Measurements from ENCODE around the gene CPSF7.
"Not testable (repeated sequence)": the region's sequence is repeated elsewhere in the genome, so short reads cannot be mapped to it uniquely, and the experiment has no call there.

The CPSF7 gene

GRCh38 chr11:61445516-61445915 is 15.7 kb upstream of the CPSF7 start:
- TF ChIP-seq CTCF (conservative IDR thresholded peaks at IDR 0.05; ENCODE audit: control insufficient read depth, insufficient read depth, low read depth, low read length): no peak
- H3K4me3 ChIP-seq (ENCODE audit: control insufficient read depth, low read depth, low read length): no peak overlapping the region
- no peak for DNase-seq (ENCODE audit: low read depth)

GRCh38 chr11:61442616-61443015 is 12.8 kb upstream of the CPSF7 start:
- no peak for DNase-seq (ENCODE audit: low read depth)
- TF ChIP-seq CTCF (conservative IDR thresholded peaks at IDR 0.05; ENCODE audit: control insufficient read depth, insufficient read depth, low read depth, low read length): no peak

GRCh38 chr11:61439615-61440014 is 9.8 kb upstream of the CPSF7 start:
- TF ChIP-seq CTCF (conservative IDR thresholded peaks at IDR 0.05; ENCODE audit: control insufficient read depth, insufficient read depth, low read depth, low read length): no peak
- no peak overlapping the region for H3K4me3 ChIP-seq (ENCODE audit: control insufficient read depth, low read depth, low read length)
- DNase-seq (ENCODE audit: low read depth): no peak

More at GRCh38 chr11:61442616-61443015, 12.8 kb upstream of the CPSF7 start:
- H3K4me3 ChIP-seq (ENCODE audit: control insufficient read depth, low read depth, low read length): no peak overlapping the region

- H3K4me3 ChIP-seq (ENCODE audit: control insufficient read depth, low read depth, low read length): no peak overlapping the region
- TF ChIP-seq CTCF (conservative IDR thresholded peaks at IDR 0.05; ENCODE audit: control insufficient read depth, insufficient read depth, low read depth, low read length): no peak
- DNase-seq (ENCODE audit: low read depth): no peak
Measured at GRCh38 chr11:61437496-61437895, 7.7 kb upstream of the CPSF7 start.

- H3K4me3 ChIP-seq (ENCODE audit: control insufficient read depth, low read depth, low read length): peak overlapping the region; percentile 98
- DNase-seq (ENCODE audit: low read depth): not testable (repeated sequence)
Measured at GRCh38 chr11:61430839-61431238, 1.1 kb upstream of the CPSF7 start.

- no peak for TF ChIP-seq CTCF (conservative IDR thresholded peaks at IDR 0.05; ENCODE audit: control insufficient read depth, insufficient read depth, low read depth, low read length)
- DNase-seq (ENCODE audit: low read depth): peak; percentile 49
- H3K4me3 ChIP-seq (ENCODE audit: control insufficient read depth, low read depth, low read length): peak overlapping the region; percentile 81
Measured at GRCh38 chr11:61429346-61429690, 457 bp downstream of the CPSF7 start.

GRCh38 chr11:61425367-61426131 is 4.2 kb downstream of the CPSF7 start:
- no peak for TF ChIP-seq CTCF (conservative IDR thresholded peaks at IDR 0.05; ENCODE audit: control insufficient read depth, insufficient read depth, low read depth, low read length)
- H3K4me3 ChIP-seq (ENCODE audit: control insufficient read depth, low read depth, low read length): no peak overlapping the region
- DNase-seq (ENCODE audit: low read depth): no peak
